HG03108 (cell line): Measurements from ENCODE around the gene EFCAB11.

ENCODE experiments used
- ATAC-seq: cut with Tn5 transposase; IDR thresholded peaks from one replicate; pipeline ENCODE4 v1.9.1; 2021; ENCODE audit warnings: moderate library complexity; ENCODE audit not compliant: unreplicated experiment

EFCAB11 gene

DNA sequence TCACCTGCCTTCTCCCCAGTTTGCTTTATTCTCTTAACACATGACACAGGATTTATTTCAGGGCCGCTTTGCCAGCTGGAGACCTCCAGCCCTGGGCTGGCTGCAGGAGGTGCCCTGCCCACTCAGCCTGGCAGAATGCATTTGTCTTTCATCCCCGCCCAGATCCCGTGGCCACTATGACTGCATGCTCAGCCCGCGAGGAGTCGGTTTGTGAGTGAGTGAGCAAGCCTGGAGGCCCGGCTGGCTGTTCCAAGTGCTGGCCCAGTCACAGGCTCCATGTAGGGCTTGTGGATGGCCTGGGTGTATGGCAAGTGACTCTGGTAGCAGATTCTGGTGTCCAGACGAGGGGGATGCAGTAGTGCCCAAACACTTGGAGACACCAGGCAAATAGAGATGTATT lies 3.3 kb upstream of the EFCAB11 start:
- ATAC-seq, result no peak

DNA sequence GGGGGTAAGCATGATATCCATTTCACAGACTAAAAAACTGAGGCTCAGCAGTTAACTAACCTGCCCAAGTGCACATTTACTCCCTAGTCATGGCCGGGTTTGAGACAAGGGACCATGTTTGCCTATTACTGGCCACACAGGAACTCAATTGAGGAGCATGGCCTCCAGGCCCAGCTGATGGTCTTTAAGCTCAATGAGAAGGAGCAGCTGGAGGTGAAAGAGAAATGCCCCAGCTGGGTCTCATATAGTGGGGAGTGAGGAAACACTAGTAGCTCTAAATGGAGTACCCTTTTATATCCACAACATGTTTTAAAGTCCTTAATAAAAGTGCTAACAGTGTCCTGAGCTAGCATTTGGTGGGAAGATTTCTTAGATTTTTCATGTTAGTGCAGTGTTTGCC lies 2.8 kb upstream of the EFCAB11 start:
- no peak for ATAC-seq

DNA sequence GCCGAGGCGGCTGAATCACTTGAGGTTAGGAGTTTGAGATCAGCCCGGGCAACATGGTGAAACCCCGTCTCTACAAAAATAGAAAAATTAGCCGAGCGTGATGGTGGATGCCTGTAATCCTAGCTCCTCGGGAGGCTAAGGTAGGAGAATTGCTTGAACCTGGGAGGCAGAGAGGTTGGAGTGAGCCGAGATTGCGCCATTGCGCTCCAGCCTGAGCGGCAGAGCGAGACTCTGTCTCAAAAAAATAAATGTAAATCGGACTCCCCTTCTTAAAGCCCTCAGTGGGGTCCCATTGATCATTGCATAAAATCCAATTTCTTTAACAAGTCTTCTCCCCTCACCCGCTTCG lies 2.1 kb upstream of the EFCAB11 start:
- no peak for ATAC-seq

DNA sequence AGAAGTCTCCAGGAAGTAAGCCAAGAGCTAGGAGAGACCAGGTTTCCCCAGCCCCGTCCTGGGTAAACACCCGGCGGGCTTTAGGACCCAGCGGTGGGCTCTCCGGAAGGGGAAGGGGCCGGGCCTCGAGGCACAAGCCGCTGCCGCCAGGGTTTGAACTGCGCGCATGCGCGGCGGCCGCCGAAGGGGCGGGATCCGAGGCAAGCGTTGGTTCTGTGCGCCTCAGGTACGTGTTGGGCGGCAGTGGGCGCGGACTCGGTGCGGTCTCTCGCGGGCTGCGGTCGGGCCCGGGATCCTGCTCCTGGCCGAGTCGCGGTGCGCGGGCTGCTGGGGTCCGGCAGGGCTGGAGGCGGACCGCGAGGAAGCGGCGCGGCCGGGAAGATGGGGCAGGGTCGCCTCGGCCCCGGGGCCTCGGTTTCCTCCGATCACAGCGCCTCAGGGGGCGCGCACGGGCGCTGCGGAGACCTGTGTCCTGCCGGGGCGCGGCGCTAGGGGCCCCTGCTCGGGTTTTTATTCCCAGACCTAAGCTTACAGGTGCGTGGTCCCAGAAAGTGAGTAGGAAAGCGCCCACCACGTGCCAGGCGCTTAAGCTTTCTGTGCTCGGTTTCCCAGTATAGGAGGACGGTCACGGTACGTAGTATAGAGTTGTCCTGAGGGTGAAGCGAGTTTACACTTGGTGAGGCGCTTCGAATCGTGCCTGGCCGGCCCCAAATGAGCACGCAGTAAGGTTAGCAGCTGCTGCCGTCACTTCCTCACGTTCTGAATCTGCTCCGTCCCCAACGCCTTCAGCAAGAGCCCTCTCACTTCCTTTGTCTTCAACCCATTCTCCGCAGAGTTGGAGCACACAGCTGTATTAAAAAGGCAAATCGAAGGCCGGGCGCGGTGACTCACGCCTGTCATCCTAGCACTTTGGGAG lies 1.5 kb upstream of the EFCAB11 start, which contains the start of gene TDP1:
TDP1 (plus strand) TSS at position 183 of the 916 bp plus-strand sequence. CDS start 7,188 bp downstream, outside the sequence.
- ATAC-seq, result peak; percentile 53

DNA sequence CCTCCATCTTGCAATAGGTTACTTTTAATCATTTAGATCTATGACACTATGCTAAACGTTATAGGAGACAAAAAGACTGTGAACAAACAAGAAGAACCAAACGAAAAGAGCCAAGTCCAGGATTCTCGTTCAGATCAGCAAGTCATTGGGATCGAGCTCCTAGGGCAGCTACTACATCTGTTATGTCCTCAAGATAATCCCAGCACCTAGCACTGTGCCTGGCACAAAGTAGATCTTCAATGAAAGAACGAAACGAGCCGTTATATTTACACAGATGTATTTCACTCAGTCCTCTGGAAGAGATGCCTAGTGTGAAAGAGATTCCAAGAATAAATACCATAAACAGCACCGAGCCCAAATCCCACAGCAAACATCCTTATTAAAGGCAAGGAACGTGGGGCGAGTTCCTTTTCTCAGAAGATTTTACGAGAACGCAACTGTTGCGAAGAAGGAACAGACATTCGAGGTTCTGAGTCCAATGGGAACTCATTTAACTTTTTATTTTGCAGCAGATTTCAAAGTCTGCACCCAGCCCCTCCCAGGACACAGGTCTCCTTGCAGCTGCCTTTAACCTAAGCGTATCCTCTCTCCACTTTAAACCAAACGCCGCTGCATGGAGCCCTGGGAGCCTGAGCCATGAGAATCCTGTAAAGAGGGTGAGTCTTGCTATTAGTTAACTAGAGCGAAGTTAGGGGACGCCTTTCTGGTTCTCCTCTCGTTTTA lies 653 bp upstream of the EFCAB11 start:
- peak; percentile 7 for ATAC-seq

DNA sequence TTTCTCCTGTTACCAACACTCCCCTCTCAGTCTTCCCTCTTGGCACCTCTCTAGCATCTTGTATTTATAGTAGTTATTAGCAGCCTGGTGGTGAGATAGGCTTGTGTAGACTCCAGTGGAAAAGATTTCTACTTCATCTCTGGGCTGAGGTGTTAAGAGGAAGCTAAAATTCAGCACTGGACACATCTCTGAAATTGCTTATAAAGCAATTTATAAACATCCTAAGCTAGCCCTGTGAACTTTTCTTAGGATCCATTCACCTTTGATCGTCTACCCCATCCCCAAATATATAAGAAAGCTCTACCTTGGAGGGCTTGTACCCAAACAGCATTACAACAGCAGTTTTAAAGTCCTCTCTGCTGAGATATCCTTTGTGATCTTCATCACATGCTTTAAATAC lies 928 bp downstream of the EFCAB11 start:
- no peak for ATAC-seq

DNA sequence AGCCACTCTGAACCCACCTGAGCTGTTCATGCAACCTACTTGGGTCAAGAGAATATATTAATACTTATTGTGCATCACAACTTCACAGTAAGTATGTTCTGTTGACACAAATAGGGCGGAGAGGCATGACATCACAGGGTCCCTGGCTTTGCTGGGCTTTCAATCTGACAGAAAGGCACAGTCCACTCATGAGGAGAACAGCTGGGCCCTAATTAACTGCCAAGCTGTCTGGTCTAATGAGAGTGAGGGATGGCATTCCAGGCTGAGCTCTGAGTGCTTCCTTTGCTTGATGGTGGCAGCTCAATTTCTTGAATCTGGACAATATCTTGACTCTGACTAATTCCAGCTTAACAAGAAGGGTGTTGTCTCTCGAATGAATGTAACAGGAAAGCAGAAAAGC lies 2.0 kb downstream of the EFCAB11 start:
- no peak for ATAC-seq

DNA sequence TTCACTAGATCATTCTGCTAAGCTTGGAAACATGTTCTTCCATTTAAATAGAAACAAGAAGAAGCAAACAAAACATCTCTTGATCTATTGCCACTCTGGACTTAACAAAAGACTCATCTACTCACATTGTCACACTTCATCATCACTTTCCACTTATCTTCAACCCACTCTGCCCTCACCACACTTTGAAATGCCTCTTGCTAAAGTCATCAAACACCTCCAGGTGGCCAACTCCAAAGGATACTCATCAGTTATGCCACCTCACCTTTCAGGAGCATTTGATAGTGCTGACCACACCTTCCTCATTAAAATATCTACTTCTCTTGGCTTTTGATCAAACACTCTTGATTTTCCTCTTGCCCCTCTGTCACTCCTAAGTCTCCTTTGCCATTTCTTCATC lies 7.2 kb downstream of the EFCAB11 start:
- no peak for ATAC-seq

DNA sequence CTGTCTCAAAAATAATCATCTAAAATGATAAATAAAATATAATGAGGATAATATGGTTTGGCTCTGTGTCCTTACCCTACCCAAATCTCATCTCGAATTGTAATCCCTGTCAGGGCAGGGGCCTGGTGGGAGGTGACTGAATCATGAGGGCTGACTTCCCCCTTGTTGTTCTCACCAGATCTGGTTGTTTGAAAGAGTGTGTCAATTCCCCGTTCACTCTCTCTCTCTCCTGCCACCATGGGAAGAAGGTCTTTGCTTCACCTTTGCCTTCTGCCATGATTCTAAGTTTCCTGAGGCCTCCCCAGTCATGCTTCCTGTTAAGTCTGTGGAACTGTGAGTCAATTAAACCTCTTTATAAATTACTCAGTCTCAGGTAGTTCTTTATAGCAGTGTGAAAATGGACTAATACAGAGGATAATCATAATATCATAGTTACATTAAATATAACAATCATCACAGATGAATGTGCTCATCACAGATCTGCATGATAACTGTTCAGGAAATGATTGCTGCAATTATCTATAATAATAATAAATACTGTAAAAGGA lies 12.6 kb downstream of the EFCAB11 start:
- no peak for ATAC-seq

DNA sequence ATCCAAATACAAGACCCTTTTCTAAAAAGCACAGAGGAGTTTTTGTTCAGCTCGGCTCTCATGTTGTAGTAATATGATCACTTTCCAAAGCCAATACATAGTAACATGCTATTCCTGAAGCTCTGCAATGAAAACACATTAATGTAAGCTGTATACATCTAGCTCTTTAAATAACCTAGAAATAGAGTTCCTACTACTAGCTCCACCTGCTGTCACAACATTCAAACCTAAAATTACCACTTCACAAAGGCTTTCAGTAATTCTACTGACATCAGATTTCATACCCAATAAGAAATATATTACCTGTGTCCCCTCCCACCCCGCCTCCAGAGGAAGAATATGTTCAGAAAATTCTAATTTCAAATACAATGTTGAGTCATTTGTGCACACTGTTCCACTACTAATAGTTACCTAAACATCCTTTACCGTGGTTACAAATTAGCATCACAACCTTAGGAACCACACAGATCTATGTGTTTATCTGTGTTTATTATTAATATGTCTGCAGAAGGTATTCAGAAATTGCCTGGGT lies 17.8 kb downstream of the EFCAB11 start:
- no peak for ATAC-seq

DNA sequence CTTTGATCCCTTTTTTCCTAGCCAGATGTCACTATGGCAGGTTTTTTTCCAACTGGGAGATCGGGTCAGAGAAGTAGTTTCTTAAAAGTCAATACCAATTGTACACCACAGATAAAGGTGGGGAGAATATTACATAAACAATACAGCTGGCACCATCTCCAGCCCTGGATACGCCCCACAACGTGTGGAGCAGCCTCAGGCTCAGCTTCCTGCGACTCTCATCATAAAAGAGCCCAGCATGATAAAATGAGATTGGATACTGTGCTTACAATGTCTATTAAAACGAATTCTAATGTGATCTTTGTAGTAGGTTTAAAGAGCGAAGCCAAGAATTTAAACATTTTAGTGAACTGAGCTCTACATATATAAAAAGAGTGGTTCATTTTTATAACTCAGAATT lies 21.5 kb downstream of the EFCAB11 start:
- ATAC-seq, result no peak

DNA sequence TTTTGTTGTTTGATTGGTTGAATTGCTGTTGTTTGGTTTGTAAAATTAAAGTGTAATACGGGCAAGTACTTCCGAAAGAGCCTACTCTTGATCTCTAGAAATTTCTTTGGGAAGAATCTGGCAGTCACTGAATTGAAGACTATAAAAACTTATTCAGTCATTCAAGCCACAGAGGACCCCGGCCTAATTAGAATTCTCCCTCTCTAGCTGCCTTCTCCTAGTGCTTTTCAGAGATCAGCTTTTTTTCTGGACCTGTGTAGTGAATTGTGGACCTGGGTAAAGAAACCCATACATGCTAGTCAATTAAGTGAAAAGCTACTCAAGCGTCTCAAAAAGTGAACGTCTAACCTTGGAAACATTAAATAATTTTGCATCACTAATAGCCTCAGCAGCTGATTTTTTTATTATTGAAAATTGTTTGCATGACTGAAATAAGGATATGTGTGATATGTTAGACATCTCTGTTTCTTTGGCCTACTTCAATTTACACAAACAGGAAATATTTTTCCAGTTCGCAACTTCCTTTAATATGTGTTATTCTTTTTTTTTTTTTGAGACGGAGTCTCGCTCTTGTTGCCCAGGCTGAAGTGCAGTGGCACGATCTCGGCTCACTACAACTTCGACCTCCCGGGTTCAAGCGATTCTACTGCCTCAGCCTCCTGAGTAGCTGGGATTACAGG lies 27.2 kb downstream of the EFCAB11 start:
- no peak for ATAC-seq

DNA sequence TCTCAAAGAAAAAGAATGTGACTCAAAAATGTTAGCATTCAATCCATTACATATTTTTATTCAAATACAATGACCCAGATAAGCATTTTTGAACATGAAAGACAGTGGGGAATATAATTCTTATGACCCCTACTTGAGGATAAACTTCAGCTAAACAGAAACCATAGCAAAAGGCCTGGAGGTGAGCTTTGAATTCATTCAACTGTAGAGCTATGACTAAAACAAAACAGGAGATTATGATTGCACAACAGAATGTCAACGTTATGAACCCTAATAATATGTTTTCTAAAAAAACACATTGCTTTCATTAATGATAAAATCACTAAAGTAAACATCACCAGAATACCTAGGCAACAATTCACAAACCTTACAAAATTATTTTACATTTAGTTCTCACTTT lies 27.8 kb downstream of the EFCAB11 start:
- no peak for ATAC-seq

DNA sequence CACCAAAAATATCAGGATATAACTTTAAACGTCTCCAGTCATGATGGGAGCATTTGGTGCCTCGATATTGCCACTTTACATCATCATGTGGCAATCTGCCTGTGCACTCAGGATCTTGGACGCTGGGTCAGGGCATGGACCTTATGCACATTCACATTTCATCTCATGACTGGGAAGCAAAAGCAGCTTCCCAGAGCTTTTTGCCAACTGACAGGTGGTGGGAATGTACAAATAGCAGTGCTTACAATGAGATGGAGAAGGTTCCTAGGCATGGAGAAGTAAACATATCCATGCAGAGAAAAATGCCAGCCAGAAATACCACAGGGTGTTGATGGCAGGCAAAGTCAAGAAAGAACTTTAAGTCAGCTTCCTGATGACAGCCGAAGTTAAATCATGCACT lies 30.3 kb downstream of the EFCAB11 start:
- ATAC-seq, result no peak

DNA sequence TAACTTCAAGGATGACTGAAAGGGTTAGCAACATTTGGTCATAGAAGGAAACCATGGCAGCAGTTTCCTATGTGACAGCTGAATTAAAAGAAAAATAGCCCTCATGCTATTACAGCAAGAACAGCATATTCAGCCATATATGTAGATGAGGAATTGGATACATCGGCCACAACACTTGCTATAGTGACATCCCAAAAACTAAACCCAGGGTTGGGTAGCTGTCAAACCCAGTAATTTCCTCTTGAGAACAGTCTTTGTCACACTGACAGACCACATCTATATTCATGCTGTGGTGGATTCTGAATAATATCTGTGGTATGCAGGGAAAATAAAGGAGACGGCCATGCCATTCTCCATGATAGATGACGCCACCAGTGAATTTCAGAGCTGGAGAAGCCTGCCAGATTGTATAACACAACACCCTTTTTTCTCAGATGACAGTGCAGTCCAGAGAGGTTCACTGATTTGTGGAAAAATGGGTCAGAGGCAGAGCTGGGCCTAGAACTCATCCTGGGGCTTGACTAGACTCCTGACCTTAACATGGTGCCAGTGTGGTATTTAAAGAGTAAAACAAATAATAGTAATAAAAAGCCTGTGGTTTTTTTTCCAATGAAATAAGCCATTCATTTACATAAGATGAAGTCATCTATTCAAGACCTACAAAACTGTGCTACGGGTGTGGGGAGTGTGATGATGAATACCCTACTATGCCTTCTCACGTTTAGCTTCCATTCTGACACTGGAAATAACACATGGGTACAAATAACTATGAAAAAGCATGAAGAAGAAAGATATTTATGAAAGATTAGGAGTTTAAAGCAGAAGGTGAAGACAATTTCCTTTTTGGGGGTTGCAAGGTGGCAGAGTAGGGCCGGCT lies 32.3 kb downstream of the EFCAB11 start:
- no peak for ATAC-seq

DNA sequence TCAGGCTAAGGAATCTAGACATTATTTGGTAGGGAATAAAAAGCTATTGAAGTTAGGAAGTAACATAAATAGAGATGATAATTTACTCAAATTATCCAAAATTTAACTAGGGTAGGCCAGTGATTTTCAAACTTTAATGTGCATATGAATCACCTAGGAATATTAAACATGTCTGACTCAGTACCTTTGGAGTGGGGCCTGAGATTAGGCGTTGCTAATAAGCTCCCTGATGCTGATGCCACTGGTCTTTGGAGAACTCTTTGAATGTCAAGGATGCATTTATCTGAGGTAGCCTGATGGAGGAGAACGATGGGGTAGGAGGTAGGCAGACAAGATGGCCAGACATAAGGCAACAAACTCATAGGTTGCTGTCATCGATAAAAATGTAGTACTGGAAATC lies 33.2 kb downstream of the EFCAB11 start:
- ATAC-seq, result no peak

DNA sequence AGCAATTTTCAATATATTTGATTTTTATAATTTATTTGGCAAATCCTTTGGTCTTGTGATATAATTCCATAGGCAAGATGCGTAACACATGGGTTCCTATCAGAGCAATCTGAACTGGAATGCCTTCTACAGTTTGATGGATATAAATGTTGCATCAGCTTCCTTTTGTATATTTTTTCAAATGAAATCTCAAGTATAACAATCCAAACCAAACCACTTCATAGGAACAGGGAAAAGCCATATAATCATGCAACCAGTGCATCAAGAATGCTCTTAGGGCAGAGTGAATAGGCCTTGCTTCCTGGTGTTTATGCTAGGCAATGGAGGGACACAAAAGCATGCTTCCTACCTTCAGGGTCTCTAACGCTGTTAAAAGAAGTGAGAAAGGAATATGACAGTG lies 34.5 kb downstream of the EFCAB11 start:
- no peak for ATAC-seq

DNA sequence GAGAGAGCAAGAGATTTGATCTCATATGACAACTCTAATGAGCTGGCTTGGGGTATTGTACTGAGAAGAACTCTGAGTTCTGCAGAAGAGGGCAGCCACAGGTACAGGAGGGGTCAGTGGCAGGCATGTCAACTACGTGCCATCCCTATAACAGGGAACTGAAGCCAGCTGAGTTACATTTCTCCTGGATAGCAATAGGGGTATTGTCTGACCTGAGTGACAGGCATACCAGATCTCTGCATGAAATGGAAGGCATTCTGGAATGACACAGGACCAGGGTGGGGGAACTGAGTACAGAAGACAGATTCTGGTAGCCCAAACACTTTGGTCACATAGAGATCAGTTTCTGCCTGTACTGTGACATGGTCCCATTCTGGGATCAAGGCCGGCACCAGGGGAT lies 35.8 kb downstream of the EFCAB11 start:
- no peak for ATAC-seq

DNA sequence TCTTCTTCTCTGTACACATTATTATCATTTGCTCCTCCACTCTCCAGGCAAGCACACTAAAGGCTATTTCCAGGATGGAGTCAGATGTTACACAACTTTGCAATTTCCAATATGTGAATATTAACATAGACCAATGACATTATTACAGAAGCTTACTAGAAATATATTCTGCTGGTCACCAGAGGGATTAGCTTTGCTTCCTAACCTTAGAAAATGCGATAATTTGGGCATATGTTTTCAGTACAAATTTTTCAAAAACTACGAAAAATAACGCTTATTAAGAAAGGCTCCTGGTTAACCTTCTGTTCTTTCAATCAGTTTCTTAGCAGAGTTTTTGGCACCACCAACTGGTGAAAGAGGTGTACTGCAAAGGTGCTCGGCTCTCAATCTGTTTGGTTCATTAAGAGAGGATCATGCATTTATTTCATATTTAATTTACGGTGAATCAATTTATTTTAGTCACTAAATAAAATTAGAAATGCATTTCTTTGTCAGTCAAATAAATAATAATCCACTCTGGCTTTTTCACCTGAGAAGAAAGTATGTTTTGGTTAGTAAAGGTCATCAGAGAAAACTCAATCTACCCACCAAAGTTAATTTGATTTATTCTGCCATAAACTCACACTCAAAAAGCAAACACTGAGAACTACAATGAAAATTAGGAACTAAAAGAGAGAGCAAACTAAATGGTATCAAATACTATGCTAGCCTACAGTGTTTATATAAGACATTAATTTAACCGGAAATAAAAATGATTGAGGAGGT lies 39.2 kb downstream of the EFCAB11 start:
- no peak for ATAC-seq
